NB4 (cell line): ENCODE measurements around the gene CMIP.

ENCODE experiments used
- MYC ChIP-seq: IDR thresholded peaks from 2 replicates; pipeline ENCODE4 v1.6.1; 2011; ENCODE audit warnings: low read depth, low read length
- TF ChIP-seq, protein P1 (sequence below): IDR thresholded peaks from 2 replicates; pipeline ENCODE4 v1.6.1; 2011; ENCODE audit warnings: low read depth, low read length
- TF ChIP-seq, protein P2 (sequence below): IDR thresholded peaks from one replicate; pipeline ENCODE4 v1.5.1; 2012; ENCODE audit warnings: low read depth, low read length

DNA sequence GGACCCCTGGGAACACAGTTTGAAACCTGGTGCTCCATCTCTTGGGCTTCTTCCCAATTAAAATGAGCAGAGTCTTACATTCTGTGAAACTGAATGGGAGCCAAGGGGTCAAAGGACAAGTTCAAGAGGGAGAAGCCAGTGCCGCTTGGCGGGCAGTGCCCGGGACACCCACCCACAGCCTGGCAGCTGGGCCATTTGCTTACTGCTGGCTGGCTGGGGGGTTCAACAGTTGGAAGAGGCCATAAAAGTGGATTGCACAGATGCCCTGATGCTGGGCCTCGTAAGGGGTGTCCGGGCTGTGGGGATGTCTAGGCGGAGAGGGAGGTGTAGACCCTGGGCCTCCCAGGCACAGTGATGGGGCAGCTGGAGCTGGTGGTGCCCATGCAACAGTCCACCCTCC, 52.1 kb downstream of the CMIP start:
- TF ChIP-seq, protein P1, sequence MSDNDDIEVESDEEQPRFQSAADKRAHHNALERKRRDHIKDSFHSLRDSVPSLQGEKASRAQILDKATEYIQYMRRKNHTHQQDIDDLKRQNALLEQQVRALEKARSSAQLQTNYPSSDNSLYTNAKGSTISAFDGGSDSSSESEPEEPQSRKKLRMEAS = no peak
- TF ChIP-seq, protein P2, sequence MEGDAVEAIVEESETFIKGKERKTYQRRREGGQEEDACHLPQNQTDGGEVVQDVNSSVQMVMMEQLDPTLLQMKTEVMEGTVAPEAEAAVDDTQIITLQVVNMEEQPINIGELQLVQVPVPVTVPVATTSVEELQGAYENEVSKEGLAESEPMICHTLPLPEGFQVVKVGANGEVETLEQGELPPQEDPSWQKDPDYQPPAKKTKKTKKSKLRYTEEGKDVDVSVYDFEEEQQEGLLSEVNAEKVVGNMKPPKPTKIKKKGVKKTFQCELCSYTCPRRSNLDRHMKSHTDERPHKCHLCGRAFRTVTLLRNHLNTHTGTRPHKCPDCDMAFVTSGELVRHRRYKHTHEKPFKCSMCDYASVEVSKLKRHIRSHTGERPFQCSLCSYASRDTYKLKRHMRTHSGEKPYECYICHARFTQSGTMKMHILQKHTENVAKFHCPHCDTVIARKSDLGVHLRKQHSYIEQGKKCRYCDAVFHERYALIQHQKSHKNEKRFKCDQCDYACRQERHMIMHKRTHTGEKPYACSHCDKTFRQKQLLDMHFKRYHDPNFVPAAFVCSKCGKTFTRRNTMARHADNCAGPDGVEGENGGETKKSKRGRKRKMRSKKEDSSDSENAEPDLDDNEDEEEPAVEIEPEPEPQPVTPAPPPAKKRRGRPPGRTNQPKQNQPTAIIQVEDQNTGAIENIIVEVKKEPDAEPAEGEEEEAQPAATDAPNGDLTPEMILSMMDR = no peak
- no peak for TF ChIP-seq MYC
